Astrocyte (in vitro differentiated cells and primary cell): ENCODE measurements around the gene RENBP. TPM values are rescaled to one million over a fixed set of nuclear protein-coding genes. Genes with fewer than 3 reads are reported as not detected.

Source experiments
- DNase-seq: peaks from one replicate; pipeline ENCODE4 v3.0.0-alpha.2; 2010; ENCODE audit warnings: low read depth
- FAIRE-seq: peaks from 2 replicates; lab custom pipeline; 2011; peaks lifted over from hg19 to GRCh38; lab: Jason Lieb, UNC
- H2AFZ ChIP-seq: 2 replicates; pipeline ENCODE4 v1.6.0; 2012; ENCODE audit warnings: low read depth, low read length, inconsistent platforms
- H3K27ac ChIP-seq: 2 replicates; pipeline ENCODE4 v1.5.1; 2011; ENCODE audit warnings: low read depth, low read length, inconsistent platforms
- H3K27me3 ChIP-seq: 2 replicates; pipeline ENCODE4 v1.6.0; 2011; ENCODE audit warnings: low read length, inconsistent platforms; ENCODE audit not compliant: insufficient read depth
- H3K36me3 ChIP-seq: 2 replicates; pipeline ENCODE4 v1.5.1; 2011; ENCODE audit warnings: low read length, inconsistent platforms; ENCODE audit not compliant: insufficient read depth
- H3K4me1 ChIP-seq: 2 replicates; pipeline ENCODE4 v1.5.1; 2011; ENCODE audit warnings: low read length, inconsistent platforms; ENCODE audit not compliant: insufficient read depth
- H3K4me2 ChIP-seq: 2 replicates; pipeline ENCODE4 v1.6.0; 2012; ENCODE audit warnings: low read length, inconsistent platforms
- H3K4me3 ChIP-seq: 2 replicates; pipeline ENCODE4 v1.5.1; 2011; ENCODE audit warnings: low read depth, mild to moderate bottlenecking, low read length, inconsistent platforms; ENCODE audit not compliant: insufficient read depth
- H3K79me2 ChIP-seq: 2 replicates; pipeline ENCODE4 v1.6.0; 2012; ENCODE audit warnings: mild to moderate bottlenecking, low read length, inconsistent platforms; ENCODE audit not compliant: insufficient read depth
- H3K9ac ChIP-seq: 2 replicates; pipeline ENCODE4 v1.6.0; 2012; ENCODE audit warnings: mild to moderate bottlenecking, low read length, inconsistent platforms
- H3K9me3 ChIP-seq: 2 replicates; pipeline ENCODE4 v1.5.1; 2012; ENCODE audit warnings: low read depth, mild to moderate bottlenecking, low read length, inconsistent platforms; ENCODE audit not compliant: insufficient read depth
- H4K20me1 ChIP-seq: 2 replicates; pipeline ENCODE4 v1.6.0; 2012; ENCODE audit warnings: low read length, inconsistent platforms; ENCODE audit not compliant: insufficient read depth
- H3K27ac Mint-ChIP-seq: one replicate; pipeline ENCODE4 v1.8.0; 2021; ENCODE audit warnings: mild to moderate bottlenecking, mixed read lengths; ENCODE audit not compliant: unreplicated experiment
- H3K27me3 Mint-ChIP-seq: one replicate; pipeline ENCODE4 v1.8.0; 2021; ENCODE audit warnings: low read depth, mixed read lengths; ENCODE audit not compliant: unreplicated experiment
- H3K36me3 Mint-ChIP-seq: one replicate; pipeline ENCODE4 v1.8.0; 2021; ENCODE audit warnings: low read depth, mixed read lengths; ENCODE audit not compliant: unreplicated experiment
- H3K4me1 Mint-ChIP-seq: one replicate; pipeline ENCODE4 v1.8.0; 2021; ENCODE audit warnings: low read depth, mixed read lengths; ENCODE audit not compliant: unreplicated experiment
- H3K4me3 Mint-ChIP-seq: one replicate; pipeline ENCODE4 v1.8.0; 2021; ENCODE audit warnings: mild to moderate bottlenecking, moderate library complexity, mixed read lengths; ENCODE audit not compliant: unreplicated experiment
- H3K9me3 Mint-ChIP-seq: one replicate; pipeline ENCODE4 v1.8.0; 2021; ENCODE audit warnings: mild to moderate bottlenecking, mixed read lengths; ENCODE audit not compliant: unreplicated experiment
- CTCF ChIP-seq: IDR thresholded peaks from 2 replicates; pipeline ENCODE4 v1.5.1; 2011; ENCODE audit warnings: low read depth, mild to moderate bottlenecking, inconsistent platforms, low read length, moderate library complexity; ENCODE audit not compliant: insufficient read depth
- EZH2 ChIP-seq: IDR thresholded peaks from 2 replicates; pipeline ENCODE4 v1.6.1; 2012; ENCODE audit warnings: mild to moderate bottlenecking, low read length, inconsistent platforms; ENCODE audit not compliant: insufficient read depth
- total RNA-seq: library from RNA; stranded (reverse); gene quantifications from 2 replicates; pipeline ENCODE4 v1.2.1, GENCODE V29; 2021

The RENBP gene
- total RNA-seq, 1 donor from 2014 or later, result 2.2 TPM

GRCh38 chrX:153913211-153913610 is 31.2 kb downstream of the RENBP start:
- Histone ChIP-seq H3K79me2 (no peaks in the 10 kb centered on the region), H3K4me3 (no peak overlapping the region), H3K4me1 (no peaks in the 10 kb centered on the region), H3K27me3 (no peaks in the 10 kb centered on the region), H3K36me3 (no peaks in the 10 kb centered on the region), H3K9me3 (no peaks in the 10 kb centered on the region), H4K20me1 (no peaks in the 10 kb centered on the region), H3K27ac (no peak overlapping the region), H3K4me2 (no peak overlapping the region), H3K9ac (no peak overlapping the region), H2AFZ (no peak overlapping the region)
- Mint-ChIP-seq H3K36me3 (peaks cover 2% of the 10 kb centered on the region), H3K27ac (no peak overlapping the region), H3K4me1 (no peaks in the 10 kb centered on the region), H3K9me3 (no peaks in the 10 kb centered on the region), H3K27me3 (peaks cover 6% of the 10 kb centered on the region), H3K4me3 (no peak overlapping the region)
- TF ChIP-seq CTCF, result no peak
- DNase-seq (no peak), FAIRE-seq (no peak)

GRCh38 chrX:153911798-153912197 is 32.6 kb downstream of the RENBP start:
- H3K27me3 Mint-ChIP-seq, result peaks cover 3% of the 10 kb centered on the region
- H3K4me1 ChIP-seq, result no peaks in the 10 kb centered on the region
- TF ChIP-seq EZH2, result no peak
- TF ChIP-seq CTCF, result no peak
- H3K27ac Mint-ChIP-seq, result no peak overlapping the region
- H3K36me3 Mint-ChIP-seq, result no peaks in the 10 kb centered on the region
- no peak overlapping the region for H3K4me3 Mint-ChIP-seq
- no peaks in the 10 kb centered on the region for H3K9me3 ChIP-seq
- H3K9me3 Mint-ChIP-seq, result no peaks in the 10 kb centered on the region
- no peaks in the 10 kb centered on the region for H3K36me3 ChIP-seq
- H3K27ac ChIP-seq, result no peak overlapping the region
- H3K27me3 ChIP-seq, result no peaks in the 10 kb centered on the region
- FAIRE-seq, result no peak
- no peak overlapping the region for H3K4me3 ChIP-seq
- DNase-seq, result no peak
- H3K4me2 ChIP-seq, result no peak overlapping the region
- no peak overlapping the region for H2AFZ ChIP-seq
- no peaks in the 10 kb centered on the region for H3K79me2 ChIP-seq
- no peaks in the 10 kb centered on the region for H4K20me1 ChIP-seq
- no peaks in the 10 kb centered on the region for H3K4me1 Mint-ChIP-seq
- H3K9ac ChIP-seq, result no peak overlapping the region

GRCh38 chrX:153910446-153910845 is 34.0 kb downstream of the RENBP start:
- Histone ChIP-seq H3K9ac (no peak overlapping the region), H4K20me1 (no peaks in the 10 kb centered on the region), H3K9me3 (no peaks in the 10 kb centered on the region), H3K36me3 (no peaks in the 10 kb centered on the region), H3K79me2 (no peaks in the 10 kb centered on the region), H3K4me1 (no peaks in the 10 kb centered on the region), H3K4me3 (no peak overlapping the region), H3K4me2 (no peak overlapping the region), H2AFZ (no peak overlapping the region), H3K27me3 (no peaks in the 10 kb centered on the region), H3K27ac (no peak overlapping the region)
- DNase-seq (no peak), FAIRE-seq (no peak)
- H3K4me3 Mint-ChIP-seq, result no peak overlapping the region
- H3K36me3 Mint-ChIP-seq, result no peaks in the 10 kb centered on the region
- no peaks in the 10 kb centered on the region for H3K27me3 Mint-ChIP-seq
- no peaks in the 10 kb centered on the region for H3K9me3 Mint-ChIP-seq
- no peaks in the 10 kb centered on the region for H3K4me1 Mint-ChIP-seq
- no peak for TF ChIP-seq CTCF
- TF ChIP-seq EZH2, result no peak
- no peak overlapping the region for H3K27ac Mint-ChIP-seq
